ENCODE data around the gene ROCK2. TPM values are rescaled to one million over a fixed set of nuclear protein-coding genes. Genes with fewer than 3 reads are reported as not detected.

ROCK2 gene
- total RNA-seq, 2 donors from 2014 or later, result 85.8 to 96.6 TPM

- Histone ChIP-seq H3K4me1 (ENCODE audit: control insufficient read depth in 1 of 2, low read depth in 2 of 2) (peaks cover 10 to 20% of the 10 kb centered on the region in 2 donors), H3K4me3 (no peak overlapping the region), H3K27ac (no peak overlapping the region), H3K36me3 (no peaks in the 10 kb centered on the region), H3K9me3 (no peaks in the 10 kb centered on the region), H3K27me3 (replicated peaks; ENCODE audit: insufficient read depth) (no peaks in the 10 kb centered on the region)
- TF ChIP-seq, protein P1, sequence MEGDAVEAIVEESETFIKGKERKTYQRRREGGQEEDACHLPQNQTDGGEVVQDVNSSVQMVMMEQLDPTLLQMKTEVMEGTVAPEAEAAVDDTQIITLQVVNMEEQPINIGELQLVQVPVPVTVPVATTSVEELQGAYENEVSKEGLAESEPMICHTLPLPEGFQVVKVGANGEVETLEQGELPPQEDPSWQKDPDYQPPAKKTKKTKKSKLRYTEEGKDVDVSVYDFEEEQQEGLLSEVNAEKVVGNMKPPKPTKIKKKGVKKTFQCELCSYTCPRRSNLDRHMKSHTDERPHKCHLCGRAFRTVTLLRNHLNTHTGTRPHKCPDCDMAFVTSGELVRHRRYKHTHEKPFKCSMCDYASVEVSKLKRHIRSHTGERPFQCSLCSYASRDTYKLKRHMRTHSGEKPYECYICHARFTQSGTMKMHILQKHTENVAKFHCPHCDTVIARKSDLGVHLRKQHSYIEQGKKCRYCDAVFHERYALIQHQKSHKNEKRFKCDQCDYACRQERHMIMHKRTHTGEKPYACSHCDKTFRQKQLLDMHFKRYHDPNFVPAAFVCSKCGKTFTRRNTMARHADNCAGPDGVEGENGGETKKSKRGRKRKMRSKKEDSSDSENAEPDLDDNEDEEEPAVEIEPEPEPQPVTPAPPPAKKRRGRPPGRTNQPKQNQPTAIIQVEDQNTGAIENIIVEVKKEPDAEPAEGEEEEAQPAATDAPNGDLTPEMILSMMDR (IDR thresholded peaks at IDR 0.05), result no peak
- ATAC-seq (ENCODE audit: insufficient number of reproducible peaks, low FRiP score, low read depth) (no peak), DNase-seq (ENCODE audit: low spot score) (no peak)
Measured at GRCh38 chr2:11363868-11364564, 19.6 kb upstream of the ROCK2 start.

DNA sequence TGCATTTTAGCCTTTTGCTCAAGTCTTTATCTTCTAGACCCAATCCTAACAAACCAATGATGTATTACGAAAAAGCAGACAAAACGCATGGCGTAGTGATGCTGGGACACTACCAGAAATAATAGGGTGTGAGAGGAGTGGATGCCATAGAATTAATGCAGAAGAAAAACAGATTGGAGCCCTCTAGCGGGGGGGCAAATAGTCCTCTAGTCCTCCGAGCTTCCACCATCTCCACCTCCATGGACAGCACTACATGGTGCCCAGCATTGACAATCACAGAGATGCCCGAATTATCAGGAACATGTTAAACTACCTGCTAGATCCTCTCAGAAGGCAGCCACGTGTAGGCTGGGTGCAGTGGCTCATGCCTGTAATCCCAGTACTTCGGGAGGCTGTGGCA is 15.4 kb upstream of the ROCK2 start:
- TF ChIP-seq, protein P1 (IDR thresholded peaks at IDR 0.05), result no peak
- DNase-seq (ENCODE audit: low spot score) (no peak), ATAC-seq (ENCODE audit: insufficient number of reproducible peaks, low FRiP score, low read depth) (no peak)
- no peak overlapping the region for H3K27ac ChIP-seq
- peaks cover 0 to 9% of the 10 kb centered on the region in 2 donors for H3K4me1 ChIP-seq (ENCODE audit: control insufficient read depth in 1 of 2, low read depth in 2 of 2)
- no peaks in the 10 kb centered on the region for H3K36me3 ChIP-seq
- no peak overlapping the region for H3K4me3 ChIP-seq
- H3K27me3 ChIP-seq (replicated peaks; ENCODE audit: insufficient read depth), result no peaks in the 10 kb centered on the region
- no peaks in the 10 kb centered on the region for H3K9me3 ChIP-seq

DNA sequence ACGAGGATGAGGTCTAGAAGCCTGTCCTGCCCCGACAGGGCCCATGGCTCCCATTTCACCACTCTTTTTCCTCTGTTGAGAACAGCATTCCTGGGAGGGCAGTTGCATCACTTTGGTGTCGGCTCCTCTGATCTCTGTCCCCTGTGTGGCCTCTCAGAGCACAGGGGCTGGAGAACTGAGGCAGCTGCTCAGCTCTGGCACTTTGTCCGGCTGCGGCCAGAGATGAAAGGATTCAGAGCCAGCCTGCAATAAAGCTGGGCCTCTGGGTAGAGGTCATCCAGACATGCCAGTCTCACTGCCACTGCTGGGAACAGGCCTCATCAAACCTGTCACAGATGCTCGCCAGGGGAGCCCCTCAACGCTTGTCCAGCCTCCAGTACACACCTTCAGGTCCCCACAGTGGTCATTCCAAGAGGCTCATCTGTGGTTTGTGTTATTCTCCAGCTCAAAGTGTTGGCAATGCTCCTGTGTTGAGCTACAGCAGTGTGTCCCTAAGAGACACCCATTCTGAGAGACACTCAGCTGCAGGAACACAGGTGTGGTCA is 13.1 kb upstream of the ROCK2 start:
- no peaks in the 10 kb centered on the region for H3K27me3 ChIP-seq (replicated peaks; ENCODE audit: insufficient read depth)
- H3K27ac ChIP-seq, result no peak overlapping the region
- no peaks in the 10 kb centered on the region for H3K36me3 ChIP-seq
- DNase-seq (ENCODE audit: low spot score) (no peak), ATAC-seq (ENCODE audit: insufficient number of reproducible peaks, low FRiP score, low read depth) (no peak)
- peaks cover 0 to 9% of the 10 kb centered on the region in 2 donors for H3K4me1 ChIP-seq (ENCODE audit: control insufficient read depth in 1 of 2, low read depth in 2 of 2)
- H3K9me3 ChIP-seq, result no peaks in the 10 kb centered on the region
- TF ChIP-seq, protein P1 (IDR thresholded peaks at IDR 0.05), result no peak
- H3K4me3 ChIP-seq, result no peak overlapping the region

- Histone ChIP-seq H3K9me3 (no peaks in the 10 kb centered on the region), H3K36me3 (no peaks in the 10 kb centered on the region), H3K27me3 (replicated peaks; ENCODE audit: insufficient read depth) (no peaks in the 10 kb centered on the region), H3K4me3 (no peak overlapping the region), H3K4me1 (ENCODE audit: control insufficient read depth in 1 of 2, low read depth in 2 of 2) (peaks cover 0 to 9% of the 10 kb centered on the region in 2 donors), H3K27ac (no peak overlapping the region)
- no peak for ATAC-seq (ENCODE audit: insufficient number of reproducible peaks, low FRiP score, low read depth)
- no peak for DNase-seq (ENCODE audit: low spot score)
- TF ChIP-seq, protein P1 (IDR thresholded peaks at IDR 0.05), result no peak
Measured at GRCh38 chr2:11356764-11357163, 12.3 kb upstream of the ROCK2 start.

- no peak for DNase-seq (ENCODE audit: low spot score)
- Histone ChIP-seq H3K9me3 (no peaks in the 10 kb centered on the region), H3K4me3 (no peak overlapping the region), H3K4me1 (ENCODE audit: control insufficient read depth in 1 of 2, low read depth in 2 of 2) (peaks cover 0 to 9% of the 10 kb centered on the region in 2 donors), H3K36me3 (no peaks in the 10 kb centered on the region), H3K27ac (no peak overlapping the region), H3K27me3 (replicated peaks; ENCODE audit: insufficient read depth) (no peaks in the 10 kb centered on the region)
- TF ChIP-seq, protein P1 (IDR thresholded peaks at IDR 0.05), result no peak
- ATAC-seq (ENCODE audit: insufficient number of reproducible peaks, low FRiP score, low read depth), result no peak
Measured at GRCh38 chr2:11355194-11356053, 11.0 kb upstream of the ROCK2 start.

All from thoracic aorta (tissue), 2 donors.